GM19035 (cell line): ENCODE data around the gene GREM1.

Experiments
- ATAC-seq: cut with Tn5 transposase; IDR thresholded peaks from one replicate; pipeline ENCODE4 v1.9.1; 2021; ENCODE audit not compliant: unreplicated experiment

Gene GREM1

DNA sequence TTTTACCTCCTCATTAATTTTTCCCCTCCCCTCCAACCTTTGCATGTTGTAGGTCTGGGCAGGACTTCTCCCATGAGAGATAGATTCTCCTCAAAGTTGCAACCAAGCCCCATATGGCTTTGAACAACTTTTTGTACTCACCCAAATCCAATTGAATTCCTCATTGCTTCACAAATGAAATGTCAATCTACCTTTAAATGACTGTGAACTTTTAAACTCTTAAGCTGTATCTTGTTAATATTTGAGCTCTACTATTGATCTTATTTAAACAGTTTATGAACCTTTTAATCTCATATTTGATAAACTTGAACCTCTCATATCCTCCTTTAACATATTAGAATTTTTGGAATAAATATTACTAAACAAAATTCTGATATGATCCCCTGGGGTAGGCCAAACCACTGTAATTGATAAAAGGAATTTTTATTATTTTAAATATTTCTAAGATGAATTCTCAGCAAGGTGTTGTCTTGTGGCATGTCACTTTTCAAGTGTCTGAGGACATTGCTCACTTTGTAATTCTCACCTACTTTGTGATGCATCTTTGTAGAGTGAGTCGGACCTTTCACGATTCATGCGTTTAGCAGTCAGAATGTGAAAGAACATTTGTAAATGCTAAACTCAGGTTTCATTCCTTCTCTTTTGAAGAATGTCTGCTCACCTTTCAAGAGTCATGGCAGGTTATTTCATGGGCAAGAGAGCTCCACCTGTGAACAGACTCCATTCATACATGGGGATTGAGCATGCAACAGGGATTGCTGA is 23.4 kb upstream of the GREM1 start:
- ATAC-seq, result no peak

DNA sequence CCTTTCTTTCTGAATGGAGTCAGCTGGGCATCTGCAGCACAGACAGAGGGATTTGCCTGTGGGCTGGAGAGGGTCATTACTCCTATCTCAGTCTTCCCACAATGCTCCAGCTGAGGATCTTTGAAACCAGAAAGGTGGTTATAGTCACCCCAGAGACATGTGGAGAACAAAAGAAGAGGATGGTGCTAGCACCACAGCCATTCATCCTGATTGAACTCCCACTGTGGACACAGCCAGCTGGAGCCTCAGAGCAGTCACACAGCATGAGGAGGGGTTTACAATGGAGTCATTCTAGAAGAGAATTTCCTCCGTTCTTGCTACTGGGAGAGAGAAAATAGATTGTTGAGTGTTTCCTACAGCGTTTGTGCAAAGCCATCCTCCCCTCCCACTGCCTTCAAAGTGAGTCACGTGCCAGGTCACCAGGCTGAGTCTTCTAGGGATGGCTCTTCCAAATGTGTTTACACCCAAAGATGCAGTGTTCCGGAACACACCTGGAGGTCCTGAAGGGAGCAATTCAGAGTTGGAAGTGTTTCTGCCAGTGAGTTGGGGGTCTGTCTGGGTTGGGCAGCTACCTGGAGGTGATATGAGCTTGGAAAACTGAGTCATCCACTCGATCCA is 18.9 kb upstream of the GREM1 start:
- no peak for ATAC-seq

DNA sequence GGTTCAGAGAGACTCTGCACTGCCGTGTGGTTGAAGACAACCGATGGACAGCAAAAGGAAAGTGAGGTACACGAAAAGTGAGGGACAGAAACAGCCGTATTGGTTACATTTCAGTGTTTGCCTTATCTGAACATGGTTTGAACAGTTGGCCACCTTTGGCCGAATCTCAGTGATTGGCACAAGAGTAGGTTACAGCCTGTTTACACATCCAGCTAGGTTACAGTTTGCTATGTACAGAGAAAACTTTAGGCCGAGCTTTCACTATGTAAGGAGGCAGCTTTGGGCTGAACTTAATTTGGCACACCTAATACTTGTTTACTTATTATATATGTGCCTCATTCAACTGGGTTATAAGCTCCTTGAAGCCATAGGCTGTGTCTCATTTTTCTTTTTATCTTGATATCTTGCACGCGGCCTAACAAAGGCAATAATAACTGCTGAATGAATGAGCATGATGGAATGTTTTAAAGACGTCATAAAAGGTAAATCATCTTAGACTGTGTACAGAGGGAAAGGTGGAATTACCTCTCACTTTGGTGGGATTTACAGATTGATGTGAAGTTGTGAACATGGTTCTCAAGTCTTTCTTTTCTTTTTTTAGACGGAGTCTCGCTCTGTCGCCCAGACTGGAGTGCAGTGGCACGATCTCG is 17.2 kb upstream of the GREM1 start:
- no peak for ATAC-seq

DNA sequence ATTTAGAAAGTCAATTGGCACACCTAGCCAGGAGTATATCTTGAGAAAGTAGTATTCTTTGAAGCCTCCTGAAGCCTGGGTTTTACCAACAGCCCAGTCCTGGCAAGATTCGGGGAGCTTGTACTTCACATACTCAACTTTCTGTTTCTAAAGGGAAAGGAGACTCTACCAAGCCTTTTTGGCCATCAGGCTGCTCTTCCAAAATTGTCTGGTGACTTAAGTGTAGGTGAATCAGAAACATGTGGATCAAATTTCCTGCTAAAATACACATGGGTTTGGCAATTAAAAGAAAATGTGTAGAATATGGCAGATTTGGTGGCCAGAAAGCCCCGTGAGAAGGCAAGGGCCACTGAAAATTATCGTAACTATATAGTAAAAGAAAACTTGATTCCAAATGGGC is 15.9 kb upstream of the GREM1 start:
- no peak for ATAC-seq

DNA sequence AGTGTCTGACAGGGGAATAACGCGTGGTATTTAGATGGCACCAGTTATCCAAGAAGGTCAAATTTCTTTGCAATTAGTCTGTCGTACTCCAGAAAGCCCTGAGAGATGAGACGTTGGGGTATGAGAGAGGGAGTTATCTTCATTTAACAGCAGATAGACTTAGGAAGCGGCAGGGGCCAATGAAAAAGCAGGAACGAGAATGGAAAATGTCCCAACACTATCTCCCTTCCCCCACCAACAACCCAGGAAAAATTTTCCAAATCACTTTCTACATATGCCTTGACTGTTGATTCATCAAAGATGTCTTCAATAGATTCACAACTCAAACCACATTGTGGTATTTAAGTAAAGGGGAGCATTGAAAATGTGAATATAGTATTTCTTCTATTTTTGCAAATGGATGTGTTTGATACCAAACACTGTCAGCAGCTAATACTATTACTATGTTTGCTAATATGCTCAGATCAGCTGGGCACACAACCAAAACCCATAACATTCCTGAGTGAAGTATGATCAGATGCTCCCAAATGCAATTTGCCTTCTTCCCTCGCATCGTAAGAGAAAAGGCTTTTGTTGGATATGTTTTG is 13.3 kb upstream of the GREM1 start:
- no peak for ATAC-seq

DNA sequence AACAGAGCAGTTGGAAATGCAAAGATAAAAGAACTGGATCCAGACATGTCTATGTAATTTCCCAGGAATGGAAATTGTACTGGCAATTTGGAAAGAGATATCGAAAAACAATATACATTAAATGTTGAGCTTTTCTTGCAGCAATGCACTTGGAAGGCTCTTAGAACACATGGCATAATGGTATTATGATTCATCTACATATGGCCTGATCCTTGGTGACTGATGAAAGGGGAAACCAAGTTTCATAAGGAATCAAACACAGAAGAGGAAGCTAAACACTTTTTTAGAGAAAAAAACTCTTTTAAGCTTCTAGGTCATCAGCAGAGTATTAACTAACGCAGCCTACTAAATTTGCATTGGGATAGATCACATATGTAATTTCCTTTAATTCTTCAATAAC is 12.4 kb upstream of the GREM1 start:
- ATAC-seq, result no peak

DNA sequence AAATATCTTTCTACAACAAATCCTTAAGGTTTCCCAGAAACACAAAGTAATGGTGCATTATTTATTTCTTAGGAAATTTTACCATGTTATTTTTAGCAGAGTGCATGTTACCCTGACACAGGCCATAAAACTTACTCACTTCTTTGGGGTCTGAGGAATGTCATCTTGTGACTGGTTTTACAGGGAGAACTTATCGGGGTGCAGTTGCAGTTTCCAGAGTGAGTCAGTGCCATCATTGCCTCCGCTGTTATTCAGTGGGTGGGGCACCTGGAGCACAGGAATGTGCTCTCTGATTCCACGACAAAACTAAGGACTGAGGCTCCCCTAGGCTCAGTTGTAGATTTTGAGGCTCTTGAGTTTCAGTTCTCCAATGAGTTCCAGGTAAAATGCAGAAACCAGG is 11.1 kb upstream of the GREM1 start:
- no peak for ATAC-seq

DNA sequence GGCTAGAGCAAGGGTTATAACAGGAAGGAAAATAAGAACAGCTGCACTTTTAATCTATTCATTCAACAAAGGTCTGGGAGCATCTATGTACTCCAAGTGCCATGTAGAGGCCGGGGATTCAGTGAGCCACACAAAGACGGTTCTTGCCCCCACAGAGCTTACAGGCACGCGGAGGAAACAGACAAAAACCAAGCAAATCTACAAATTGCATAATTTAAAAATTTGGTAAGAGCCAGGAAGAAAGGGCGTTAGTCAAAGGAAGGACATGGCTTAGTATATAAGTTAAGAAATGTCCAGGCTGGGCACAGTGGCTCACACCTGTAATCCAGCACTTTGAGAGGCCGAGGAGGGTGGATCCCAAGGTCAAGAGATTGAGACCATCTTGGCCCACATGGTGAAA is 10.4 kb upstream of the GREM1 start:
- ATAC-seq, result no peak

DNA sequence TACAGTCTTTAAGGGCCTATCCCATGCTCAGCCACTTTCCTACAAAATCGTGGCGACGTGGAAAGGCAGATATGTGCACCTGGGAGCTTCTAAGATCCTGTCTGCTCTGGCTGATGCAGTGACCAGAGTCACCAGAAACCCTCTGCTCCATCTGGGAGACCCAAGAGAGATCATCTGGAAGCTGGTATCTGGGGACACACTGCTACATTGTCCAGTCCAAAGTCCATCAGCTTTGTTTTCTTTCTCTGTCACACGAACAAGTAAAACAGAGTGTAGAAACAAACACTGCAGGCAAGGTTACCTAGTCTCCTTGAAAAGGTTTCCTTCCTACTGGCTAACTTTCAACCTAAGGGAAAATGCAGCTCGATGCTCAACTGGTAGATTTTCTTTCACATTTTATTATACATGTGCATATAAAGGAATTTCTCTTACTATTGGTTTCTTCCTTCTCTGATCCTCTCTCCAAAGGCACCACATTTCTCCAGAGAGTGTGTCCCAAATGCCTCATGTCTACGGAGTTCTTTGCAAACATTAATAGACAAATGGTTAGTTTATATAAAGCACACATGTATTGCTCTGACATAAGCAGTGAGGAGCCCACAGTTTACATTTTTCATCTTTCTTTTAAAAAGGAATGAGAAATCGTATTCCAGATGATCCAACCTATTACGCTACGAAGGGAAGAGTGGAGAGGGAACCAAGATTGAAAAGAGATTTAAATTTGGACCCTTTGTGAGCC is 8.3 kb upstream of the GREM1 start:
- no peak for ATAC-seq

DNA sequence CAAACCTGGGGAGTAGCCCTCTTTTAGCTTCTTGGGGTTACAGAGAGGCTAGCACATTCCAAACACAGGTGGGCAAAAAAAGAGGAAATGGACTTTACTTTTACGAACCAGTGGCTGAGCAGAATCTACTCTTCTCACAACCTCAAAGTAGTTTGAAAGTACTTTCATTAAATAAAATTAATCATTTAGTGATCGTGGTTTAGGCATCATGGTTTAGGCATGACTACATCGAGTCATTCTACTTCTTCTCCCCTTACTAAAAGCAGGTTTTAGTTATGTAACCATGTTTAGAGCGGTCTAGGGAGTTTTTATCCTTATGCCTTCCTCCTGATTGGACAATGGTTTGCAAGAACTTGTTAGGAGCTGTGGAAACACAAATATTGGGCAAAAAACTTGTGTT is 2.5 kb upstream of the GREM1 start:
- ATAC-seq, result no peak

DNA sequence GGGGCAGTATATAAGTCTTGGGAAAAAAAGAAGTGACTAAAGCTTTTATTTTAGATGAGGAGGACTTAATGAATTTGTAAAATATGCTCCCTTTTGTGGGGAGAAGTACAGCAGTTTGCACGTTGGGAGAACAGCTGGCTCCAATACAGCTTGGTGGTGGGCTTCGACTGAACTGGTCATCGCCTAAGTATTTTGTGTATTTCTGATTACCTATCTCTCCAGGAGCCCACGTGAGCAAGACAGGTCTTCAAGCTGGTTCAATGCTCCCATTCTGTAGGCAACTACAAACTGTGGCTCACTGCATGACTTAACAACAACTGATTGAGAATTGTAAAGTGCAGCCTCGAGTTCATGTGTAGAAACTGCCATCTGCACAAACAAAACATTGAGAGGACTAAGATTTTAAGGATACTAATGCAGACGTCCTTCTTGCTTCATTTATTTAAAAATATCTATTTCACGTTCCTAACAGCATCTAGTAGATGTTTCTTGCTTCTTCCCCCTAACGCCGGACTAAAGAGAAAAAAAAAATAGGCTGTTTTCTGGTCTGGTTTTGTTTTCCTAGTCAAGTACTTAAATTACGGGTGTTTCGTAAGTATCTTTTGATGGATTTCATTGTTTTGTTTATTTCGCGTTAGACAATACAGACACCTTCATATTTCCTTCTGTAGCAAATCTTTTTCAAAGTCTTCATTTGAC is 1.4 kb upstream of the GREM1 start:
- no peak for ATAC-seq

DNA sequence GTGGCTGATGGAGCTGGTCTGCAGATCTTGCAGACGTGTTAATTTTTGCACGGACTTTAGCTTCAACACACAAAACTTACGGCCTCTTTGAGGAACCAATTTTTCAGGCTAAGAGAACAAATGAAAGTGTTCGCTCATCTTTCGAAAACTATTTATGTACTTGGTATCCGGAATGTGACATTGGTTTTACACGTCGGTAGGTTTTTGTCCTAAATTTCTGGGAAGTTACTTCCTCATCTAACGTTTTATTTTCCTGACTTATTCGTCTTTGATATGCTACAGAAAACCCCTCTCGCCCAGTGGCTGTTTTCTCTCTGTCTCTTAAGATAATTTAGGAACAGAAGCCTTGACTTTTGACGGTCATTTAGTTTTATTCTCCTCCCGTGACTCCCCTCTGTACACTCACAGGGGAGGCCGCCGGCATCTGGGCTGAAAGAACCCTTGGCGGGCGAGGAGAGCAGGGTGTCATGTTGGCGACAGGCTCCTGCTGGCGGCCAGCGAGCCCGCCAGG is 834 bp upstream of the GREM1 start:
- no peak for ATAC-seq

DNA sequence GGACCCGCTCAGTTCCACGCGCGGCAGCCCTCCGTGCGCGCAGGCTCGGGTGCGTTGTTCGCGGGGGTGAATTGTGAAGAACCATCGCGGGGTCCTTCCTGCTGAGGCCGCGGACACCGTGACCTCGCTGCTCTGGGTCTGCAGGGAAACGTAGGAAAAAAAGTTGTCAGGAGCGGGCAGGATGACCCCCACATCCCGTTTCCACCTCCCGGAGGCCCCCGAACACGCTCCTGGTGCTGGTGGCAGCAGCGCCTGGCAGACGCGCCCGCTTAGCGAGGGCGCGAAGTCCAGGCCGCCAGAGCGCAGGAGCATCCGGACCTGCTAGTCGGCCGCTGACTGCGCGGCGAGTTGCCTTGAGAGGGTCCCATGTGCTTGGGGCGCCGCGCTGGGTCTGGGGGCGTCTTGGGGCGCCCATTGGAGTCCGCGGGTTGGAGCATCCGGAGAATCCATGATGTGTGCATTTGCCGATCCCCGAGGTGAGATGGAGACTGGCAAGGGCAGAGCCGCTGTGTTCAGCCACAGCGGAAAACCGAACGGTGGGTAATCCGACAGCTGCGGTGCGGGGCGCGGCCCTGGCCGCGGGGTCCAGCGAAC is 520 bp downstream of the GREM1 start:
- ATAC-seq, result no peak

DNA sequence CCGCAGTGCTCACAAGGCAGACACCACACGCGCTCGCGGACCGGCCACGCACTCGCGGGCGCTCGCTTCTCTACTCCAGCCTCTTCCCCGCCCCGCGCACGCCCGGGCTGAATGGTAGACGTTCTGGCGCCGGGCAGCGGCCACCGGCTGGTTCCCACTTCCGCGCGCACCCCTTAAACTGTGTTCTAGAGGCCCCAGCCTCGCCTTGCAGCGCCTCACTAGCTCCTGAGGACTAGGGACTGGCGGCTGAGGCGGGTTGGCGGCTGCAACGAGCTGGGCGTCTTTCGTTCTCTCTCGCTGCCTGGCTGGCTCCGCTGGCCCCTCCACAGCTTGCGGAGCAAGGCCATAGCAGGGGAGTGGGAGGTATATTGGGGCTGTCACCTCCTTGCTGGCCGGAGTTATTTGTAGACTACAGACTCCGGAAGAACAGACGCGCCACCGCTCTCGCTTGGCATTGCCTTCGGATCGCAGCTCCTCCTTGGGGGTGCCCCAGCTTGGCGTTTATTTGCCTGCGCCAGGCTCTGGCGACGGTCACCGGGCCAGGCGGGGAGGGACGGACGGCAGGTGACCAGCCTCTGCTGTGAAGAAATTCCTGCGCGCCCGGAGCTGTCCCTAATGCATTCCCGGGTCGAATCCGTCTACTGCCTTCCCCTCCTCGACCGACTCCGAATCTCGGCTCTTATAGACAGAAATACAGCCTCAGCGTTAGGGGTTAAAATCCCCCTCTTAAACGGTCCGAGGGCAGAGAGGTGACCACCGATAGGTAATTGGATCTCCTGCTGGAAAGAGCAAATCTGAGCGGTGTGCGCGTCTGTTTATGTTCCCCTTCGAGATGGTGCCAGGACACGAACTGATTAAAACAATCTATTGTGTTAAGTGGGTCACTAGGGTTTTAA is 1.3 kb downstream of the GREM1 start:
- ATAC-seq, result no peak

DNA sequence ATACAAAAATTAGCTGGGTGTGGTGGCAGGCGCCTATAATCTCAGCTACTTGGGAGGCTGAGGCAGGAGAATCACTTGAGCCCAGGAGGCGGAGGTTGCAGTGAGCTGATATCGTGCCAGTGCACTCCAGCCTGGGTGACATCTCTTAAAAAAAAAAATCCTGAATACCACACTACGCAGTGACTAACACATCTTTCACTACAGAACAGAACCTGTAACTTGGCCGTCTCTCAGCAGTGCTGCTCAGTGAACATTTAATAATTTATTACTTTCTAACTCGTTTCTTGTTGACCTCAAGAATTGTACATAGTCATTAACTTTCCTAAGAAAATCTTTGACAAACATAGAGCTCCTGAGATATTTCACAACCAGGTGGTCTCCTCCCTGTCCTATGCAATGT is 3.8 kb downstream of the GREM1 start:
- no peak for ATAC-seq

DNA sequence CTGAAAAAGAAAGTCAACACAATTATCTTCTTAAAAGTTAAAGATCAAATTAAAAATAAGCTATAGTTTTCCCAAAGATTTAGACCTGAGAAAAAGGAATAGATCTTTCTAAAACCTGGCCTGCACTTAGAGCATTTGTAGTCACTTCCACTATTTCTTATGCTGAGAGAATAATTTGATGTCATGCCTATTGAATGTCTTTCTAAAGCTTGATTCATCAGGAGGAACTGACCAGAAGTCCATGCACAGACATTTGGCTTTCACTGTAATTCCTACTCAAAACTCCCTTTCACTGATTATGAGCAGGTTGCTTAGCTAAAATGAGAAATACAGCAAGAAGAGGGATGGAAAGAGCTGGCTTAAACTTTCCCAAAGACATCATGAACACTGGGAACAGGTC is 4.3 kb downstream of the GREM1 start:
- ATAC-seq, result no peak

DNA sequence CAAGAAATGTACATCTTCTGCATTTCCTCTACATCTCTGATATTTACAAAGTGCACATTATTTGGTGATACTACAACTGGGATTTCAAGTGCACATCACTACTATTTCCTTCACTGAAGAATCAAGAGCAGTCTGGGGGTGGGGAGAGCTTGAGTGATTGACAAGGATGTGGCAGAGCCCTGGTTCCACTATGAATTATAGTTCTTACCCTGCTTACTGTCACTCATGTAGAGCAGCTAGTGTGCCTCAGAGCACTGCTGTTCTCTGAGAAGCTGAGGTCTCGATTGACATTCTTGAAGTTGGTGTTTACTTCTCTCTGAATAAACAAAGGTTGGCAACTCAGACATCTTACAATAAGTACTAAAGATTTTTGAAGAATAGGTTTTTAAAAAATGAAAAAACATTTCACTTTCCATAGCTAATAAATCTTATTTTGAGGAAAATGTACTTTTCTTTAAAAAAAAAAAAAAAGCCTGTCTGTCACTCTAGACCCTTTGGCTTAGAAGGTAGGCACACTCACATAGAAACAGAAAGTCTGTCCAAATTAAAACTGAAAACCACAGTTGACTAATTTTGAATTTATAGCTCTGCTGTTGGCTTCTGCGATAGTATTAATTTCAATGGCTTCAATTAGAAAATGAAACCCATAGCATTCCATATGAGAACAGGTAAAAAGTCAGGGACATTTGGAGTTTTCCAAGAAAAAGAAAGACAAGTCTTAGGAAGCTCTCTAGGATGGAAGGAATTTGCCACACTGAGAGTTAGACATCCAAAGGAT is 5.6 kb downstream of the GREM1 start:
- peak; percentile 88 for ATAC-seq

DNA sequence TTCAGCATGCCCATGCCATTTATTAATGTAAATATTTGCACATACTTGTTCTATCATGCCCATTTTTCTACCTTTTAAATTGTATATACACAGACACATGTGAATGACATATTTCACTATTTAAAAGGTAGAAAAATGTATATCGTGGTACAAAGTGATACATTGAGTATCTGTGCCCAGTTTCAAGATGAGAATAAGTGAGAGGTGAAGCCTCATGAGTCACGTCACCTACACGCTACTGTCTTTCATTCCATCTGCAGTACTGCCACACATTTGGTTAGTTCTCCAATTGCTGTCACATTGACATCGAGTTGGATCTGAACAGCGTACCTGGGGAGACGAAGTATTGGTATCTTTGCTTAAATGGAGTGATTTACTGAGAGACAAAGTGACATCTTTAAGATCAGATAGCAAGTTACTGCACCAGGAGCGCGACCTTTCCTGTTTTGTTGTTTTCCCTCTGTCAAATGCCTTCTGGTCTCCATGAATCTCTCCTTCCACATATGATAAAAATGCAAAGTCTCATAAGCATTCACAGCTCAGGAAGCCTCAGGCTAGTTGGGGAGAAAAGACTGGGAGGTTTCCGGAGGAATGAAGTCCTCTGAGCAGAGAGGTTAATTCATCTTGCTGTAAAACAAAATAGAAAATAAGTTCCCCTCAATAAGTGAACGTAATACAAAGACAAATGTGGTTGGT is 12.0 kb downstream of the GREM1 start:
- no peak for ATAC-seq
